Suprapubic skin (tissue), 3 donors: ENCODE data around the gene TNS3.

Experiments
- POLR2AphosphoS5 ChIP-seq, 3 donors: sonication (generic); formaldehyde crosslinking; IDR thresholded peaks; one replicate each; pipeline ENCODE4 v1.6.1; 2017; ENCODE audit warnings: antibody characterized with exemption in 3 of 3
- TF ChIP-seq, protein P1 (sequence below), 2 donors: fragments of 200-600 bp in 1 of 2; fragments of 450-650 bp in 1 of 2; sonication (generic) in 1 of 2; IDR thresholded peaks; one replicate each; pipeline ENCODE4 v1.5.1; 2016 to 2019; ENCODE audit warnings: antibody characterized with exemption in 2 of 2, mild to moderate bottlenecking in 1 of 2, moderate library complexity in 1 of 2

DNA sequence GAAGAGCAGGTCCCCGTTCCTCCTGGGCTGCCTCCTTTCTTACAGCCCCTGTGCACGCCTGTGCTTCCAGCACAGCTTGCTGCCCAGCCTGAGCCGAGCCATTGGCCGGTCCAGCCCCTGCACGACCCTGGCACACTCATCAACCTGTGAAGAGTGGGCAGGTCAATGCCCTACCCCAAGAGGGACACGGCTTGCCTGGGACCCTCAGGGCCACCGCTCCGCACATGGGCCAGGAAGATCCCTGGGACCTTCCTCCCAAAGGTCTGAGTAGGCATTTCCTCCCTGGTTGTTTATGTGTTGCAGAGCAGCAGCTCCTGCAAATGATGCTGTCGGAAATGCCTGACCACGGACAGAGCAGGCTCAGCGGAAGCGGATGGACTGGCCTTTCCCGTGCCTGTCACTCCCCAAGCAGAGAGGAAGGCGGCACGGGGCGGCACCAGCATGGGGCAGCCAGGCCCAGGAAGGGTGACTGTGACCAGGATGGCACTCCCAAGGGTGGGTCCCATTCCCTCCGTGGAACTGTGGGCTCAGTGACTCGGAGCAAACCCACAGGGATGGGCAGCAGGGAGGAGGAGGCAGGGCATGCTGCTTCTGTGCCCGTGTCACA lies 252.5 kb downstream of the TNS3 start:
- TF ChIP-seq, protein P1, sequence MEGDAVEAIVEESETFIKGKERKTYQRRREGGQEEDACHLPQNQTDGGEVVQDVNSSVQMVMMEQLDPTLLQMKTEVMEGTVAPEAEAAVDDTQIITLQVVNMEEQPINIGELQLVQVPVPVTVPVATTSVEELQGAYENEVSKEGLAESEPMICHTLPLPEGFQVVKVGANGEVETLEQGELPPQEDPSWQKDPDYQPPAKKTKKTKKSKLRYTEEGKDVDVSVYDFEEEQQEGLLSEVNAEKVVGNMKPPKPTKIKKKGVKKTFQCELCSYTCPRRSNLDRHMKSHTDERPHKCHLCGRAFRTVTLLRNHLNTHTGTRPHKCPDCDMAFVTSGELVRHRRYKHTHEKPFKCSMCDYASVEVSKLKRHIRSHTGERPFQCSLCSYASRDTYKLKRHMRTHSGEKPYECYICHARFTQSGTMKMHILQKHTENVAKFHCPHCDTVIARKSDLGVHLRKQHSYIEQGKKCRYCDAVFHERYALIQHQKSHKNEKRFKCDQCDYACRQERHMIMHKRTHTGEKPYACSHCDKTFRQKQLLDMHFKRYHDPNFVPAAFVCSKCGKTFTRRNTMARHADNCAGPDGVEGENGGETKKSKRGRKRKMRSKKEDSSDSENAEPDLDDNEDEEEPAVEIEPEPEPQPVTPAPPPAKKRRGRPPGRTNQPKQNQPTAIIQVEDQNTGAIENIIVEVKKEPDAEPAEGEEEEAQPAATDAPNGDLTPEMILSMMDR (IDR thresholded peaks at IDR 0.05): no peak
- TF ChIP-seq POLR2AphosphoS5 (IDR thresholded peaks at IDR 0.05): no peak
